Activated T-cell treated with anti-CD3 and anti-CD28 coated beads, Interleukin-2, amount 50 U/mL, for 72 hours (primary cell): Measurements from ENCODE around the gene PLA2G12A. TPM values are rescaled to one million over a fixed set of nuclear protein-coding genes. Genes with fewer than 3 reads are reported as not detected.
A peak's percentile ranks its signal among the peaks of the same experiment; 100 is the strongest.

ENCODE experiments used
- ATAC-seq, 2 donors: fragments of 150-1000 bp; cut with Tn5 transposase; replicated peaks in 1 of 2; 2 replicates each; pipeline ENCODE4 v1.10.0; 2021; ENCODE audit warnings: moderate library complexity in 2 of 2, mild to moderate bottlenecking in 1 of 2
- DNase-seq, 2 donors: peaks; one replicate each; pipeline ENCODE4 v3.0.0; 2021 to 2022; ENCODE audit warnings: mixed read lengths in 1 of 2
- H3K27ac Mint-ChIP-seq: one replicate; pipeline ENCODE4 v1.8.0; 2022; ENCODE audit warnings: mild to moderate bottlenecking, moderate library complexity, mixed read lengths
- H3K27me3 Mint-ChIP-seq: one replicate; pipeline ENCODE4 v1.8.0; 2022; ENCODE audit warnings: low read depth, mixed read lengths
- H3K36me3 Mint-ChIP-seq, 2 donors: one replicate each; pipeline ENCODE4 v1.8.0; 2022; ENCODE audit warnings: mixed read lengths in 2 of 2, mild to moderate bottlenecking in 1 of 2; ENCODE audit not compliant: insufficient read depth in 2 of 2
- H3K4me1 Mint-ChIP-seq: one replicate; pipeline ENCODE4 v1.8.0; 2022; ENCODE audit warnings: low read depth, mixed read lengths
- H3K4me3 Mint-ChIP-seq, 2 donors: one replicate each; pipeline ENCODE4 v1.8.0; 2022; ENCODE audit warnings: mild to moderate bottlenecking in 2 of 2, mixed read lengths in 2 of 2, moderate library complexity in 2 of 2
- H3K9me3 Mint-ChIP-seq, 2 donors: one replicate each; pipeline ENCODE4 v1.8.0; 2022; ENCODE audit warnings: mixed read lengths in 2 of 2
- total RNA-seq, 2 donors: library from RNA; stranded (reverse); gene quantifications; one replicate each; pipeline ENCODE4 v1.2.3, GENCODE V29; 2022

PLA2G12A gene
- total RNA-seq, result 10 to 100 TPM; 14.7 to 19.5 TPM

DNA sequence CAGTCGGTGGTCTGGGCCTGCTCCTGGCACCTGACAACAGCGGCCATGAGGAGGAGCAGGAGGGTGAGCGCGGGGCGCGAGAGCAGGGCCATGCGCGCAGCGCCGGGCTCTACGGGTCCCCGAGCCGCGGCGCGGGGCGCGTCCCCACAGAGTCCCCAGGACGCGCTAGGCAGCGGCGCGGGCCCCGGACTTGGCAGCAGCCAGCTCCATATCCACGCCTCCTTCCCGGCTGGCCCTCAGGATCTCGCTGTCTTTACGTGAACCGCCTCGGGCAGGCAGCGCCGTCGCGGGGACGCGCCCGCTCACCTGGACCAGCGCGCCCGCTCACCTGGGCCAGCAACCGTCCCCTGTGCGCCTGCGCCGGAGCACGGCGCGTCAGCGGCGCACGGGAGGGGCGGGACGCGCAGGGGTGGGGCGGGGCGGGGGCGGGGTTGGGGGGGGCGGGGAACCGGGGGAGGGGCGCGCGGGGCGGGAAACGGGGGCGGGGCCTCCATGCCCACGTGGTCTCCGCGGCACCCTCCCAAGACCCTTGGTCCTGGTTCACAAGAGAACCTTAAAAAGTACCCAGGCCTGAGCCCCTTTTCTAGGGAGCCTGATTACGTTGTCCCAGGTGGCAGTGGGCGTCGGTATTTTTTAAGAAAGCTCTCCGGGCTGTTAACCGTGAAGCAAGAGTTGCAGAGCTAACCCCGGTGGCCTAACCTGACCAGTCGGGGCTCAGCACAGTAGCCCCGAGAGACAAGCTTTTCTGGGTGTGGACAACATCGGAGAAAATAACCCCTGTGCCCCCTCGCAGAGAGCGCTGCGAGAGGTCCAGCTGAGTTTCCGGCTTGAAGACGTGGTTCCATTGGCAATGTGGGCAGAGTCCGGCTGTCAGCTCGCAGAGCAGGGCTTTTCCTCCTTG lies at the start of gene PLA2G12A:
TSS of gene PLA2G12A (minus strand) at position 353 of the 901 bp plus-strand sequence. CDS start at position 92, 261 bp downstream.
- H3K36me3 Mint-ChIP-seq, result peaks cover 0 to 7% of the 10 kb centered on the region in 2 donors
- H3K4me1 Mint-ChIP-seq, result peaks cover 28% of the 10 kb centered on the region
- no peaks in the 10 kb centered on the region for H3K27me3 Mint-ChIP-seq
- DNase-seq, result peak; percentile 74 to 77
- peak; percentile 90 to 93 for ATAC-seq
- H3K9me3 Mint-ChIP-seq, result no peaks in the 10 kb centered on the region
- H3K4me3 Mint-ChIP-seq, result peak within 1 kb of the TSS; percentile 88 to 89
- H3K27ac Mint-ChIP-seq, result peak within 1 kb of the TSS; percentile 21

DNA sequence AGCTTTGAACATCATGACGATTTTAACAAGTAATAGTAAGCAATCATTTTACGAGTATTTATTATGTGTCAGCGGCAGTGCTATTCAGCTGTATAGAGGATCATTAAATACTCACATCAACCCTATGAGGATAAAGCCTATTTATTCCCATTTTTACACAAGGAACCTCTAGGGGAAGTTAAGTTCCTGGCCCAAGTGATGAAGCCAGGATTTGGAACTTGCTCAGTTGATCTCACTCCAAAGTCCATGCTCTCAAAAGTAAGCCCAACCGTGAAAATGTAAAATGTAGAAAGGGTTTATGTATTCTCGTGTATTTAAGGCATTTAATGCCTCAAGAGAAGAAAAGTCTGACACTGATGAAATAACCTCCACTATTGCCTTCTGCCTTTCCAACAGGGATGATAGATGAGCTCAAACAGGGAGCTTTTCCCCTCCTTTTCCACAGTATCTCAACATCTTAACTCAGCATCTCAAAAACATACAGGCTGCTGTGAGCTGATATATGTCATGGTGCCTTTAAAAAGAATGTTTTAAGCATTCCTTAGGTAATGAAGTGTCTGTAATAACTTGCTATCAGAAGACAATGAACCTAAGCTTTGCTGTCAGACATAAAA lies 35.0 kb upstream of the PLA2G12A start:
- H3K4me3 Mint-ChIP-seq, result no peak overlapping the region
- H3K9me3 Mint-ChIP-seq, result no peaks in the 10 kb centered on the region
- H3K27ac Mint-ChIP-seq, result no peak overlapping the region
- no peaks in the 10 kb centered on the region for H3K36me3 Mint-ChIP-seq
- H3K27me3 Mint-ChIP-seq, result peaks cover 24% of the 10 kb centered on the region
- ATAC-seq, result no peak
- H3K4me1 Mint-ChIP-seq, result peaks cover 10% of the 10 kb centered on the region
- no peak for DNase-seq

DNA sequence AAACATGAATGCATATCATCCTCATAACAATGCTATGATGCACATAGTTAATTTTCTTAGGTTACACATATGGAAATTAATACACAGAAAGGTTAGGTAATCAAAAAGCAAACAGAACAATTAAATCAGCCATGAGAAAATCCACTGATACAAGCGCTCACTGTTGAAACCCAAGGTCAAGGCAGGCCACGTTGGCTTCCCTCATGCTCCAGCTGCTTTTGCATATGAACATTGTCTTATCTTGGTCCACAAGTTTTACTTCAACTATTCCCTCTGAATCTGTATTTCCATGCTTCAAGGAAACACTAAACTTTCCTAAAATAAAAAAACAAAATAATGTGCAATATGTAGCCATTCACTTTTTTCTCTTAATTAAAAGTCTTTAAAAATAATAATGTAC lies 34.5 kb upstream of the PLA2G12A start:
- peaks cover 10% of the 10 kb centered on the region for H3K4me1 Mint-ChIP-seq
- H3K9me3 Mint-ChIP-seq, result no peaks in the 10 kb centered on the region
- ATAC-seq (no peak), DNase-seq (no peak)
- H3K27ac Mint-ChIP-seq, result no peak overlapping the region
- peaks cover 18% of the 10 kb centered on the region for H3K27me3 Mint-ChIP-seq
- no peaks in the 10 kb centered on the region for H3K36me3 Mint-ChIP-seq
- no peak overlapping the region for H3K4me3 Mint-ChIP-seq

DNA sequence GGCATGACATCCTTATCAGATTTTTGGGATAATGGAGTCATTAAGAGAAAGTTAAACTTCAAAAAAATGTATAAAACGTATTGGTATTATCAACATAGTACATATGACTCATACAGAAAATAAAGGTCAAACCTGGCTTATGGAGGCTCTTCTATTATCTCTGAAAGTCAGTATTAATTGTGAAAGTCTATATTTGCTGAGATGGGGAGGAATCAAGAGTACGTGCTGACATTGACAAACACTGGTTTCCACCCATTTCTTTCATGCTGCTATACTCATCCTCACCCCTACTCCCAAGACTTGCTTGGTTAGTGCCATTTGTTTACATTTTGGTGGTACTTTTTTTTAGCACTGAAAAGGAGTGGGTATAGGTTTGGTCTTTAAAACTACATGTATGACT lies 30.8 kb upstream of the PLA2G12A start:
- ATAC-seq, result peak; percentile 61 to 72
- peaks cover 15% of the 10 kb centered on the region for H3K27me3 Mint-ChIP-seq

DNA sequence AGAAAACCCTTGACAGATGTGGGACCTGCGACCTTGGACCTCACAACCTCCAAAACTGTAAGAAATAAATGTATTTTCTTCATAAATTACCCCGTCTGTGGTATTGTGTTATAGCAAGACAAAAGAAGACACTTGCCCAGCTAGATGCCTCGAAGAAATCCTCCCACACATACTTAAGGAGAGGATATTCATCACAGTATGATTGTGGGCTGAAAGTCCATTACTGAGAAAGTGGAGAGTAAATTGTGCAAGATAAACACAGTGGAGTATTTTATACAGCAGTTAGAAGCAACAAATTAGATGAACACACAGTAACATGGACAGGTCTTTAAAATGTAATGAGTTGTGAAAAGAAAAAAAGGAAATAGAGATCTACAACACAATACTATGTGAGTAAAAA lies 25.8 kb upstream of the PLA2G12A start:
- no peak for ATAC-seq
- peaks cover 6% of the 10 kb centered on the region for H3K4me1 Mint-ChIP-seq
- H3K27me3 Mint-ChIP-seq, result peaks cover 6% of the 10 kb centered on the region
- H3K9me3 Mint-ChIP-seq, result no peaks in the 10 kb centered on the region
- H3K27ac Mint-ChIP-seq, result no peak overlapping the region
- H3K36me3 Mint-ChIP-seq, result no peaks in the 10 kb centered on the region
- DNase-seq, result no peak
- H3K4me3 Mint-ChIP-seq, result no peak overlapping the region

More for the DNA sequence above, 30.8 kb upstream of the PLA2G12A start:
- Mint-ChIP-seq H3K36me3 (no peaks in the 10 kb centered on the region), H3K4me3 (no peak overlapping the region), H3K9me3 (no peaks in the 10 kb centered on the region), H3K4me1 (peaks cover 10% of the 10 kb centered on the region), H3K27ac (no peak overlapping the region)
- no peak for DNase-seq

- H3K36me3 Mint-ChIP-seq, result no peaks in the 10 kb centered on the region
- H3K4me1 Mint-ChIP-seq, result no peaks in the 10 kb centered on the region
- peaks cover 6% of the 10 kb centered on the region for H3K27me3 Mint-ChIP-seq
- no peak overlapping the region for H3K27ac Mint-ChIP-seq
- DNase-seq (no peak), ATAC-seq (peak; percentile 76 to 93)
- no peak overlapping the region for H3K4me3 Mint-ChIP-seq
- no peaks in the 10 kb centered on the region for H3K9me3 Mint-ChIP-seq
These were observed 24.4 kb upstream of the PLA2G12A start for GRCh38 chr4:109754093-109754857.

GRCh38 chr4:109752525-109752924 lies 22.7 kb upstream of the PLA2G12A start:
- Mint-ChIP-seq H3K36me3 (no peaks in the 10 kb centered on the region), H3K4me3 (no peak overlapping the region), H3K27me3 (peaks cover 6% of the 10 kb centered on the region), H3K27ac (no peak overlapping the region), H3K9me3 (no peaks in the 10 kb centered on the region), H3K4me1 (no peaks in the 10 kb centered on the region)
- no peak for ATAC-seq
- DNase-seq, result no peak

DNA sequence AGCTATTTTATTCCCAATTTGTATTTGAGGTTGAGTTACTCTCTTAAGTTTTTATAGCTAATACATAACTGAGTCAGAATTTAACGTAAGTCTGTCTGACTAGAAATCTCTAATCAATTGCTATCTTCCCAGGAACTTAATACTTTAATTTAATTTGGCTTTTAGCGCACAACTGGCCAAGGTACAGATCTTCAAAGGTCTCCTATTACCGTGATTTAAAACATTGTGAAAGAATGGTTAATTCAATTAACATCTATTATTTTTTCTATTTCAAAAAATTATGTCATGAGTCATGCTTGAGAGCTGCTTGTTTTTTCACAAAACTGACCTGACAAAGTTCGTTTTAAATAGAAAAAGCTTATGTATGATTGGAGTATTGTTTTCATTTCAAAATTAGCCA lies 22.0 kb upstream of the PLA2G12A start:
- ATAC-seq (no peak), DNase-seq (no peak)
- no peaks in the 10 kb centered on the region for H3K9me3 Mint-ChIP-seq
- no peak overlapping the region for H3K27ac Mint-ChIP-seq
- H3K27me3 Mint-ChIP-seq, result peaks cover 6% of the 10 kb centered on the region
- H3K4me3 Mint-ChIP-seq, result no peak overlapping the region
- H3K36me3 Mint-ChIP-seq, result no peaks in the 10 kb centered on the region
- H3K4me1 Mint-ChIP-seq, result no peaks in the 10 kb centered on the region

DNA sequence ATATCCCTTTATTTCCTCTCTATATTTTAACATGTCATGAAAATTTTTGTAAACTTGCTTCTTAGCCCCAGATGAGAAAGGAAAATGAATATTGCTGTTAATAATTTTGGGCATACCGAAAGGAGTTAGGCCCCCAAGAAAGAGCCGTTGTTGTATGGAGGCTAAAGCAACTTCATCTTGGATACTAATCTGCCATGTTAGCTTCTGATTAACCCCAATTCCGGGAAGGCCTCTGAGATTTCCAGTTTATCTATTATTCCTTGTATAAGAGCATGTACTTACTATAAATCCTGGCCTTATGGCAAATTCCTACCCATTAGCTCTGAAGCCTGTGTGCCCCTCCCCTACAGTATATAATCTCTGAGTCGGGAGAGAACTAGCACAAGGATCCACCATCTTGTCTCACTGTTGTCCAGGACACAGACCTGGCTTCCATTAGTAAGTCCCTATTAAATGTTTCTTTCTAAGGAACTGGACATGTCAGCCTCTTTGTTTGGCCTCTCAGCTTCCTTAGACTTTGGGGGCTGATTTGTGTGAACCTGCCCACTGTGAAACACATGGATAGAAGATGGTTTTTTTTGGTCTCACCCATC lies 20.9 kb upstream of the PLA2G12A start:
- ATAC-seq (no peak), DNase-seq (no peak)
- H3K4me3 Mint-ChIP-seq, result no peak overlapping the region
- H3K4me1 Mint-ChIP-seq, result no peaks in the 10 kb centered on the region
- H3K36me3 Mint-ChIP-seq, result no peaks in the 10 kb centered on the region
- peaks cover 2% of the 10 kb centered on the region for H3K27me3 Mint-ChIP-seq
- no peaks in the 10 kb centered on the region for H3K9me3 Mint-ChIP-seq
- H3K27ac Mint-ChIP-seq, result no peak overlapping the region

DNA sequence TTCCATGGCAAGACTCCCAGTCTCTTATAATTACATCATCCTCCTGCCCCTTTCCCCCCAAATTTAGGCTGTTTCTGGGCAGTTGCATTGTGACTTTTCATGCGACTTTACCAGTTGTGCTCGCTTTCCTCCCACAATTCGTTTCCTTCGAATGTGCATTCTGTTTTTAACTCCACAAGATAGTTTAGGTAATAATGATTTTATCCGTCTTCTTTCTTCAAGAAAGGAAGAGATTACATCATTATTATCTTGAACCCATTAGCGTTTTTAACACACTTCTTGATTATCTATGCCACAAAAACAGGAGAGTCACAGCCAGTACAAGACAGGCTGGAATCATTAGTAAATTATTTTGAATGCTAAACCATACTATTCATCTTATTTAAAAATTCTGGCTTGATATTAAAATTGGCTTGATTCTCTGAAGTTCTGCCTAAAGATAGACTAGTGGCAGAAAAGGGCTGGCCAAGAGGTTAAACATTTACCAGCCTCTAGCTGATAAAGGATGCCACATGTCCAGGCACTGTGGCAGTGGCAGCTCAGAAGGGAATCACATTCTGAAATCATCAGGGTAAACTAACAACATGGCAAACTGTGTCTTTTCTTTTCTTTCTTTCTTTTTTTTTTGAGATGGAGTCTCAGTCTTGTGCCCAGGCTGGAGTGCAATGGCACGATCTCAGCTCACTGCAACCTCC lies 19.7 kb upstream of the PLA2G12A start:
- Mint-ChIP-seq H3K27ac (no peak overlapping the region), H3K27me3 (no peaks in the 10 kb centered on the region), H3K4me1 (no peaks in the 10 kb centered on the region), H3K9me3 (no peaks in the 10 kb centered on the region), H3K36me3 (no peaks in the 10 kb centered on the region), H3K4me3 (no peak overlapping the region)
- no peak for ATAC-seq
- DNase-seq, result no peak

DNA sequence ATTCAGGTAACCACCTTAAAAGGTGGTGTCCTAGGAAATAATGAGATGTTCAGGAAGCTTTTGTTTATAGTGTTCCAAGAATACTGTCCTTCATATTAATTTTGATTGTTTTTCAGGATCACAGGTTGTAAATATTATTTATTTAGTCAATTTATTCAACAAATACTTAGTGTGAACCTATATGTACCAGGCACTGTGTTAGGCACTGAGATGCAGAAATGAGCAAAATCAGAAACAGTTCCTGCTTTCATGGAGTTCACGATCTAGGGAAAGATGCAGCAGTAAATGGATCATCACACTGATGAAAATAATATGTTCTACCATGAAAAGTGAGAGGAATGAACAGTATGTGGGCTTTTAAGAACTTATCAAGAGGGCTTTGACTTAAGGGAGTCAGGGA lies 18.2 kb upstream of the PLA2G12A start:
- Mint-ChIP-seq H3K4me1 (no peaks in the 10 kb centered on the region), H3K9me3 (no peaks in the 10 kb centered on the region), H3K27me3 (no peaks in the 10 kb centered on the region), H3K27ac (no peak overlapping the region), H3K36me3 (no peaks in the 10 kb centered on the region), H3K4me3 (no peak overlapping the region)
- DNase-seq, result no peak
- no peak for ATAC-seq

- ATAC-seq (no peak), DNase-seq (no peak)
- Mint-ChIP-seq H3K4me3 (no peak overlapping the region), H3K27ac (no peak overlapping the region), H3K4me1 (no peaks in the 10 kb centered on the region), H3K9me3 (no peaks in the 10 kb centered on the region), H3K27me3 (no peaks in the 10 kb centered on the region), H3K36me3 (no peaks in the 10 kb centered on the region)
These were observed 16.9 kb upstream of the PLA2G12A start for GRCh38 chr4:109746728-109747127.
